Measurements from ENCODE around the gene TMIGD3. TPM values are rescaled to one million over a fixed set of nuclear protein-coding genes. Genes with fewer than 3 reads are reported as not detected.
A peak's percentile ranks its signal among the peaks of the same experiment; 100 is the strongest.

The TMIGD3 gene
- total RNA-seq, 2 donors from 2014 or later = 0.42 to 1.1 TPM

DNA sequence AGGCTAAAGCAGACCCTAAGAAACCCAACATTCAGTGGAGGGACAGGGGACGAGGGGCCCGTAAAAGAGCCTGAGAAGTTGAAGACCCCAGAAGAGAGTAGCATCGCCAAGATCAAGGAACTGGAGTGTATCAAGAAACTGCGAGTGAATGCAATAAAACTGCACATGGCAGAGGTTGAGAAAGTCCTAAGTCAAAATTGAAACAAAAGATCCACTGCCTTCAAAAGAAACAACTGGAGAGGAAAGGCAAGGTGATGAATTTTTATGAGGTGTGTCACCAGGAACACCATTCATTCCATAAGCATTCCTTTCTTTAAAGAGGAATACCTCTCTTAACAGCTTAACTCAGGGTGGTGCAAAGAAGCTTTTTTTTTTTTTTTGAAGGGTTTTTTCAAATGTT is 38.3 kb upstream of the TMIGD3 start:
- Histone ChIP-seq H3K27me3 (no peaks in the 10 kb centered on the region), H3K36me3 (no peaks in the 10 kb centered on the region), H3K4me1 (no peaks in the 10 kb centered on the region), H3K4me3 (no peak overlapping the region), H3K27ac (no peak overlapping the region), H3K9me3 (no peaks in the 10 kb centered on the region), H3K9ac (ENCODE audit: low read depth in 2 of 2, low read length in 2 of 2) (no peak overlapping the region)
- no peak for TF ChIP-seq CTCF (IDR thresholded peaks at IDR 0.05)
- DNase-seq = no peak
- intact Hi-C loops (cut with DNase I) = no loop called here

DNA sequence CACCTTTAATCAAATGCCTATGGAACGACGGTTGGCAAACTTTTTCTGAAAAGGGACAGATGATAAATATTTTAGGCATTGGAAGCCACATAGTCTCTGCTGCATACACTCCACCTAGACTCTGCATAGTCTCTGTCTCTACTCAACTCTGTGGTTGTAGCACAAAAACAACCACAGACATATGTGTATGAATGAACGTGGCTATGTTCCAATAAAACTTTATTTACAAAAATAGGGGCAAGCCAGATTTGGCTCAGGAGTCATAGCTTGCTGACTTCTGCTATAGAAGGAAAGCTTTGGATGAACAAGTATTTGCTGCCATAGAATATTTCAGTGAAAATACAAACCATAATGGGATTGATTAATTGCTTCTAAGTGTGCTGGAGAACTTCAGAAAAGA is 37.5 kb upstream of the TMIGD3 start:
- no peak overlapping the region for H3K27ac ChIP-seq
- no peak overlapping the region for H3K9ac ChIP-seq (ENCODE audit: low read depth in 2 of 2, low read length in 2 of 2)
- H3K4me3 ChIP-seq = no peak overlapping the region
- H3K36me3 ChIP-seq = no peaks in the 10 kb centered on the region
- no peaks in the 10 kb centered on the region for H3K9me3 ChIP-seq
- no peak for TF ChIP-seq CTCF (IDR thresholded peaks at IDR 0.05)
- no peaks in the 10 kb centered on the region for H3K27me3 ChIP-seq
- intact Hi-C loops (cut with DNase I) = no loop called here
- no peaks in the 10 kb centered on the region for H3K4me1 ChIP-seq
- DNase-seq = no peak

DNA sequence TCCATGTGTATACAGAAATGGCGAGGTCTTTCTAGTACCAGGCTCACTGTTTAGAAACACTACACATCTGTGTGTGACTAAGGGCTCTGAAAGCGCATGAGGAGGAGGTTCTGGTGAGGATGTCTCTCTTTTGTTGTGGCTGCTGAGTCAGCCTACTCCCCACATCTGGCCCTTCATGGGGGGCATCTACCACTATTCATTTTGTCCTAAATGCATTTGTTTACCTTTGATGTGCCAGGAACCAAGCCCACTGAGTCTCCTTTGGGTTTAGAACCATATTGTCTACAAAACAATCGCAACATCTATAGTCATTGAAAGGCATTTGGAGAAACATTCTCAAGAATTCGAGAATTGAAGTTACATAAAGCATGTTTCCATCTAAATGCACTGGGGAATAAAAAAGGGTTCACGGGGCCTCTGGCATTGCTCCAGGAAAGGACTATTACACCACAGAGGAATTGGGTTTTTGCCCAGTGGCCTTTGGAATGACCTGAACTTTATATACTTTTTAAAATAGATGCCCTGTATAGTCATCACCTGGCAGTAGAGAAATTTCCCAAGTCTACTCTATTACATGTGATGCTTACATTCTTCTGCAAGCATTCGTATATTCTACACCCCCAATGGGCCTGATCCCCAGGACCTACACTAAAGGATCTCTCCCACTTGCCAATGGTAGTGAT is 35.1 kb upstream of the TMIGD3 start:
- Histone ChIP-seq H3K27ac (no peak overlapping the region), H3K27me3 (no peaks in the 10 kb centered on the region), H3K4me3 (no peak overlapping the region), H3K9ac (ENCODE audit: low read depth in 2 of 2, low read length in 2 of 2) (no peak overlapping the region), H3K4me1 (no peaks in the 10 kb centered on the region), H3K9me3 (no peaks in the 10 kb centered on the region), H3K36me3 (no peaks in the 10 kb centered on the region)
- intact Hi-C loops (cut with DNase I) = no loop called here
- peak; percentile 47 for DNase-seq
- no peak for TF ChIP-seq CTCF (IDR thresholded peaks at IDR 0.05)

DNA sequence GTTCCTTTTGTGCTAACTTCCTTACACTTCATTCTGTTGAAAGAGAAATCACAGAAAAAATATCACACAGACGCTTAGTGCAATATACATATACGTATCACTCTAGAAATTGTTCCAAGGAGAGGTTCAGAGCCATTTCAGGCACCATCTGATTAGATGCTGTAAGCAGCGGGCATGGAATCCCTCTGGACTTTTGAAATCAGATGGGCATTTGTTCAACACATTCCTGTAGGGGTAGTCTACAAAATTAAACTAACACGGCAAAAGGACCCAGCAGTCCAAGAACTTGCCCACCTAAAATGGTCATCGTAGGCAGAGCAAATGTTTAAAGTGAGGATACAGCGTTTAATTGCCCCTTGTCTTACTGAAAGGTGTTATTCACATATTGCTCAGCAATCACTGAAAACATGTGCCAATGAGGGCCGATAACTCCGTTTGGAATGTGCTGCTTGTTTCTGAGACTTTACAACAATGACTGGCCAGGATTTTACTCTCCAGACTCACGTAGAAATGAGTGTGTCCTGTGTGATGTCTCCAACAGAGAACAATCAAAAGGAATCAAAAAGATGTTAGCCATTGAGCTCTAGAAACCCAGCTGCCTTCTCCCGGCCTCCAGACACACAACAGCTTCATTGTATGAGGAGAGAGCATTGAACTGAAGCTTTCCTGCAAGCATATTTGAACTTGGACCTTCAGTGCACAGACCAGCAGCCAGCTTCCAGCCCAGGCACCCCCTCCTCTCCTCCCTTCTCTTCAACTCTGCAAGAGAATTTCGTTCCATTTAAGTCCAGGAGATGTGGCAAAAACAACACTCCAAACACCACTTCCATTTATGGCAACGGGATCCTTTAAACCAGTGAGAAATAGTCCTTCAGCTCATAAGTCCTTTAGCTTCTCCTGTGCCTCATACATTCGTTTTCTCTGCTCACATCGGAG is 32.1 kb upstream of the TMIGD3 start:
- no peak for DNase-seq

GRCh38 chr1:111520053-111520452 is 16.6 kb upstream of the TMIGD3 start:
- intact Hi-C loops (cut with DNase I) = no loop called here
- H3K36me3 ChIP-seq = no peaks in the 10 kb centered on the region
- H3K4me1 ChIP-seq = no peaks in the 10 kb centered on the region
- no peak for DNase-seq
- no peak overlapping the region for H3K27ac ChIP-seq
- no peak overlapping the region for H3K9ac ChIP-seq (ENCODE audit: low read depth in 2 of 2, low read length in 2 of 2)
- H3K4me3 ChIP-seq = no peak overlapping the region
- H3K9me3 ChIP-seq = no peaks in the 10 kb centered on the region
- no peak for TF ChIP-seq CTCF (IDR thresholded peaks at IDR 0.05)
- H3K27me3 ChIP-seq = no peaks in the 10 kb centered on the region

More for the DNA sequence above, 32.1 kb upstream of the TMIGD3 start:
- Histone ChIP-seq H3K27ac (no peak overlapping the region), H3K4me1 (no peaks in the 10 kb centered on the region), H3K9ac (ENCODE audit: low read depth in 2 of 2, low read length in 2 of 2) (no peak overlapping the region), H3K36me3 (no peaks in the 10 kb centered on the region), H3K4me3 (no peak overlapping the region), H3K9me3 (no peaks in the 10 kb centered on the region), H3K27me3 (no peaks in the 10 kb centered on the region)
- no peak for TF ChIP-seq CTCF (IDR thresholded peaks at IDR 0.05)
- intact Hi-C loops (cut with DNase I) = no loop called here

All from colonic mucosa (tissue), 4 donors.